Smooth muscle cell (in vitro differentiated cells): ENCODE measurements around the gene IL17RE. TPM values are rescaled to one million over a fixed set of nuclear protein-coding genes. Genes with fewer than 3 reads are reported as not detected.
A peak's percentile ranks its signal among the peaks of the same experiment; 100 is the strongest.
"Not testable (repeated sequence)": the region's sequence is repeated elsewhere in the genome, so short reads cannot be mapped to it uniquely, and the experiment has no call there.

Experiments
- DNase-seq: peaks from one replicate; lab custom pipeline; 2025; ENCODE audit not compliant: unreplicated experiment; lab: John Stamatoyannopoulos, UW
- H2AFZ ChIP-seq: fragments of 200-600 bp; sonication (generic); 2 replicates; pipeline ENCODE4 v1.6.0; 2016; ENCODE audit warnings: antibody characterized with exemption, low read depth, mild to moderate bottlenecking
- H3F3A ChIP-seq: fragments of 200-600 bp; sonication (generic); 2 replicates; pipeline ENCODE4 v1.6.0; 2017; ENCODE audit warnings: antibody characterized with exemption, low read depth
- H3K27ac ChIP-seq: fragments of 200-600 bp; sonication (generic); 2 replicates; pipeline ENCODE4 v1.5.1; 2016; ENCODE audit warnings: low read depth, mild to moderate bottlenecking
- H3K27me3 ChIP-seq: fragments of 200-600 bp; sonication (generic); 2 replicates; pipeline ENCODE4 v1.6.1; 2016; ENCODE audit warnings: low read depth, mild to moderate bottlenecking
- H3K36me3 ChIP-seq: fragments of 200-600 bp; sonication (generic); 2 replicates; pipeline ENCODE4 v1.5.1; 2016; ENCODE audit warnings: low read depth
- H3K4me1 ChIP-seq: fragments of 200-600 bp; sonication (generic); 2 replicates; pipeline ENCODE4 v1.5.1; 2016; ENCODE audit warnings: low read depth
- H3K4me2 ChIP-seq: fragments of 200-600 bp; sonication (generic); 2 replicates; pipeline ENCODE4 v1.6.0; 2016; ENCODE audit warnings: mild to moderate bottlenecking
- H3K4me3 ChIP-seq: fragments of 200-600 bp; sonication (generic); 2 replicates; pipeline ENCODE4 v1.5.1; 2016; ENCODE audit warnings: mild to moderate bottlenecking
- H3K79me2 ChIP-seq: fragments of 200-600 bp; sonication (generic); 2 replicates; pipeline ENCODE4 v1.6.0; 2016; ENCODE audit warnings: low read depth, mild to moderate bottlenecking
- H3K9ac ChIP-seq: fragments of 200-600 bp; sonication (generic); 2 replicates; pipeline ENCODE4 v1.6.0; 2016; ENCODE audit warnings: low read depth
- H3K9me3 ChIP-seq: fragments of 200-600 bp; sonication (generic); replicated peaks from 2 replicates; pipeline ENCODE4 v1.5.1; 2016; ENCODE audit warnings: low read depth
- H4K20me1 ChIP-seq: fragments of 200-600 bp; sonication (generic); 2 replicates; pipeline ENCODE4 v1.6.0; 2016; ENCODE audit warnings: low read depth
- CTCF ChIP-seq: fragments of 200-600 bp; sonication (generic); IDR thresholded peaks from 2 replicates; pipeline ENCODE4 v1.5.1; 2017; ENCODE audit warnings: borderline replicate concordance, mild to moderate bottlenecking, antibody characterized with exemption; ENCODE audit not compliant: insufficient read depth, poor library complexity, severe bottlenecking
- WGBS: methylation state at CpG from one replicate; pipeline ENCODE4 v1.1.7; 2016; ENCODE audit warnings: low lambda C conversion rate; 5-methylcytosine and 5-hydroxymethylcytosine counted together
- polyA plus RNA-seq: library from polyadenylated mRNA; unstranded; fragments of >200 nt; fragmentation: Nextera tagmentation; extraction: Ambion mirVana; gene quantifications from 2 replicates; pipeline ENCODE4 v1.2.1, GENCODE V29; 2016
- total RNA-seq: library from RNA; depleted of rRNA; stranded (reverse); fragments of >200 nt; gene quantifications from 2 replicates; pipeline ENCODE4 v1.2.3, GENCODE V29; 2014

IL17RE gene
- total RNA-seq (2.6 and 4.9 TPM in 2 replicates), polyA plus RNA-seq (0.32 and 3.4 TPM in 2 replicates)

GRCh38 chr3:9902372-9903237 is at the start of gene IL17RE:
IL17RE (plus strand) TSS chr3:9902848; CDS start chr3:9902933, 85 bp downstream.
- TF ChIP-seq CTCF, result no peak
- Histone ChIP-seq H3K36me3 (no peaks in the 10 kb centered on the region), H3K4me2 (peak within 1 kb of the TSS; percentile 74), H4K20me1 (no peaks in the 10 kb centered on the region), H3K4me3 (peak within 1 kb of the TSS; percentile 28), H3F3A (no peaks in the 10 kb centered on the region), H3K9me3 (no peaks in the 10 kb centered on the region), H3K9ac (no peak within 1 kb of the TSS), H3K27ac (peak within 1 kb of the TSS; percentile 54), H3K27me3 (no peaks in the 10 kb centered on the region), H3K4me1 (peaks cover 3% of the 10 kb centered on the region), H3K79me2 (no peaks in the 10 kb centered on the region), H2AFZ (peak within 1 kb of the TSS; percentile 67)
- no peak for DNase-seq
- 58% methylated on average over 12 of the region's 13 CpGs for WGBS

- H3K36me3 ChIP-seq, H3K4me2 ChIP-seq, H4K20me1 ChIP-seq, H3F3A ChIP-seq, H3K4me1 ChIP-seq, H3K9ac ChIP-seq, H3K27ac ChIP-seq, H3K79me2 ChIP-seq, H3K4me3 ChIP-seq, H2AFZ ChIP-seq, DNase-seq, H3K9me3 ChIP-seq, H3K27me3 ChIP-seq: not testable (repeated sequence)
- WGBS, result 71% methylated on average over 11 of the region's 11 CpGs
Measured at GRCh38 chr3:9854291-9854940, 48.2 kb upstream of the IL17RE start.

- Histone ChIP-seq H3K27me3 (no peaks in the 10 kb centered on the region), H3K4me3 (no peak overlapping the region), H3K27ac (no peak overlapping the region), H4K20me1 (no peaks in the 10 kb centered on the region), H3K4me1 (peaks cover 8% of the 10 kb centered on the region), H3K9ac (no peak overlapping the region), H3F3A (no peaks in the 10 kb centered on the region), H3K4me2 (no peak overlapping the region), H3K79me2 (no peaks in the 10 kb centered on the region), H2AFZ (no peak overlapping the region), H3K36me3 (no peaks in the 10 kb centered on the region), H3K9me3 (no peaks in the 10 kb centered on the region)
- no peak for TF ChIP-seq CTCF
- no peak for DNase-seq
- 95% methylated on average over 3 of the region's 3 CpGs for WGBS
Measured at GRCh38 chr3:9855594-9855993, 47.1 kb upstream of the IL17RE start.

GRCh38 chr3:9859530-9860025 is 43.1 kb upstream of the IL17RE start:
- no peak overlapping the region for H3K4me3 ChIP-seq
- no peaks in the 10 kb centered on the region for H3K9me3 ChIP-seq
- WGBS, result 91% methylated on average over 12 of the region's 12 CpGs
- DNase-seq, result no peak
- H3K27me3 ChIP-seq, result no peaks in the 10 kb centered on the region
- H3K9ac ChIP-seq, result no peak overlapping the region
- H3F3A ChIP-seq, result no peaks in the 10 kb centered on the region
- no peaks in the 10 kb centered on the region for H4K20me1 ChIP-seq
- H3K36me3 ChIP-seq, result no peaks in the 10 kb centered on the region
- H3K79me2 ChIP-seq, result no peaks in the 10 kb centered on the region
- H3K4me2 ChIP-seq, result no peak overlapping the region
- no peak for TF ChIP-seq CTCF
- no peak overlapping the region for H3K27ac ChIP-seq
- H2AFZ ChIP-seq, result no peak overlapping the region
- peaks cover 2% of the 10 kb centered on the region for H3K4me1 ChIP-seq
